ENCODE measurements around the gene SCARB1.
"Not testable (repeated sequence)": the region's sequence is repeated elsewhere in the genome, so short reads cannot be mapped to it uniquely, and the experiment has no call there.

SCARB1 gene

DNA sequence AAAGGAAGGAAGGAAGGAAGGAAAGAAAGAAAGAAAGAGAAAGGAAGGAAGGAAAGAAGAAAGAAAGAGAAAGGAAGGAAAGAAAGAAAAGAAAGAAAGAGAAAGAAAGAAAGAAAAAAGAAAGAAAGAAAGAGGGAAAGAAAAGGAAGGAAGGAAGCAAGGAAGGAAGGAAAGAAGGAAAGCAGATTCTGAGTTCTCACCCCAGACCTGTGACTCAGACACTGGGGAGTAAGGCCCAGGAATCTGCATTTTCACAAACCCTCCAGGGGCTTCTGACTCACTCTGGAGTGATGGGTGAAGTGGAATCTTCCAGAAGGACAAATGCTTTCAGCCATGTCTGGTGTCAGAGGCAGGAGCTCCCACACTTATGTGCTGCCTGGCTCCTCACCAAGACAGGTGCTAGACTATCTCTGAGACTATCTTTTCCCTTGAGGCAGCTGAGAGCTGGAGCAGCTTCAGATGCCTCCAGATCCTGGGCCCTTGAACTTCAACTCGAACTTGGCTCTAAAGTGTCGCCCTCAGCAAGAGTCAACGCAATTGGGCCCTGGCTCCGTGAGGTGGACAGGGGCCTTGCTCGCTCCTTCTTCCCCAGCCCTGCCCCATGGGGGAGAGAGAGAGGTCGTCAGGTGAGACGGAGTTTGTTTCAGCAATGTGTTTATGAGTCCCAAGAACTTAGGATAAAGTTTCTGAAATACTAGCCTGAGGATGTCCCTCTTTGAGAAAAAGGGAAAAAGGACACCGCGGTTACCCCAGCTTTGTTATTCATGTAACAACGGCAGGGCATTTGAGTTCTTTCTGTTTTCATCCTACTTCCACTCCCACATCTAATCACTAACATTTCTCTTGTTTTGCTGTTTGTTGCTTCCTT is 19.8 kb upstream of the SCARB1 start:
- DNase-seq (ENCODE audit: low spot score): no peak

DNA sequence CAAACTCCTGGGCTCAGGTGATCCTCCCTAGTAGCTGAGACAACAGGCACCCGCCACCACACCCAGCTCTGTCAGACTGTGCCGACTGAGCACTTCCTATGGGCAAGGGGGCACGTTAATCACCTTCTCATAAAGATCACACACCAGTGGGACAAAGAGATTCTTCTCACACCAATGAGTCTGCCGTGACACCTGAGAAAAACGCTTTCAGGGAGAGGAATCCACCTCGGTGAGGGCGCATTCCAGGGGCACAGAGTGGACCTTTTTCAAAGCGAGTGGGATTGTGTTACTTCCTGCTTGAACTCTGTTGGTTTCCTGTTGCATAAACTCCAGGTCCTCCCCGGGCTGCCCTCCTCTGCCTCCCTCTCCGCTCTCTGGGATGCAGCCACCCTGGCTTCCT is 17.5 kb upstream of the SCARB1 start:
- DNase-seq (ENCODE audit: low spot score): no peak

DNA sequence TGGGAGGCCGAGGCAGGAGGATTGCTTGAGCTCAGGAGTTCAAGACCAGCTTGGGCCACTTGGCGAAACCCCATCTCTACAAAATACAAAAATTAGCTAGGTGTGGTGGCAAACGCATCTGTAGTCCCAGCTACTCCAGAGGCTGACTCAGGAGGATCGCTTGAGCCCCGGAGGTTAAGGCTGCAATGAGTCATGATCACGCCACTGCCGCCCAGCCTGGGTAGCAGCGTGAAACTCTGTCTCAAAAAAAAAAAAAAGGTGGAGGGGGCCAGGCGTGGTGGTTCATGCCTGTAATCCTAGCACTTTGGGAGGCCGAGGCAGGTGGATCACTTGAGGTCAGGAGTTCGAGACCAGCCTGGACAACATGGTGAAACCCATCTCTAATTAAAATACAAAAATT is 16.7 kb upstream of the SCARB1 start:
- not testable (repeated sequence) for DNase-seq (ENCODE audit: low spot score)

DNA sequence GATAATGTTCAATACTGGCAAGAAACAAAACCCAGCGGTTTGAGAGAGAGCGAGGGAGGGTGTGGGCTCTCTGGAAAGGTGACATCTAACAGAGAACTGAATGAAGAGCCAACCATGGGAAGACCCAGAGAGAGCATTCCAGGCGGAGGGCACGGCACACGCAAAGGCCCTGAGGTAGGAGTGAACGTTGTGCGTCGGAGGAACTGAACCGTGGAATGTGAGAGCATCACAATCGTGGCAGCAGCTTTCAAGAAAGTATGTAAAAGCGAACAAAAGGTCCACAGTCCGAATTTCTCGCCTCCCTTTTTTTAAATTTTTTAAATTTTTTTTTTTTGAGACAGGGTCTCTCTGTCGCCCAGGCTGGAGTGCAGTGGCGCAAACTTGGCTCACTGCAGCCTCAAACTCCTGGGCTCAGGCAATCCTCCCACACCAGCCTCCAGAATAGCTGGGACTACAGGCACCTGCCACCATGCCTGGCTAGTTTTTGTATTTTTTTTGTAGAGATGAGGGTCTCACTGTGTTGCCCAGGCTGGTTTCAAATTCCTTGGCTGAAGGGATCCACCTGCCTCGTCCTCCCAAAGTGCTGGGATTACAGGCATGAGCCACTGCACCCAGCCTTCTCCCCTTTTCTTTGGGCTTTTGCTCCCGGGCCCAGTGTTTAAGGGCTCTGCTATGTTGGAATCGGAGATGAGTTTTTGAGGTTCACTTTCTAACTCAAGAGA is 15.3 kb upstream of the SCARB1 start:
- no peak for DNase-seq (ENCODE audit: low spot score)

DNA sequence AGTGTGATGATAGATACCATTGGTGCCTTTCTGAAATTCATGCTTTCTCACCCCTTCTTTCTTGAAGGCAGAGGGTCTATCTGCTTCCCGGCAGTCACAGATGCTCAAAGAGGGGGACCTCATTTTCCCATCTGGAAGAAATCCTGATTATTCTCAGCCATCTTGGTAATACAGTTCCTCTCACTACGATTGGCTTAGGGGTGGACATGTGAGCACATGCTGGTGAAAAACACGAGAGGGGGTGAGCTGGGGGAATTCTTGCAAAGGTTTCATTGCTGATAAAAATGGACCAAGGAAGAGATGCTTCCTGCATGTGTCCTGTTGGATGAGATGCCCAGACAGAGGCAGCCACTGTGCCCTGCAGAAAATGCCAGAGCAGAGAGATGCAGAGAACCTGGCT is 13.8 kb upstream of the SCARB1 start:
- no peak for DNase-seq (ENCODE audit: low spot score)

DNA sequence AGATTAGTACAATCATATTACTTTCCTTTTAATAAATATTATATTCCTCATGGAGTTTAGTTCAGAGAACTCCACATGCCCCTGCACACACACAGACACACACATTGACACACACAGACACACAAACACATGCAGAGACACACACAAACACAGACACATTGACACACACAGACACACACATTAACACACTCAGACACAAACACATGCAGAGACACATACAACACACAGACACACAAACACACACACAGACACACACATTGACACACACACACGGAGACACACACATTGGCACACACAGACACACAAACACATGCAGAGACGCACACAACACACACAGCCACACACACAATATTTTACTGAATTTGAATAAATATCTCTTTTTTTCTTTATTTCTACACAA is 12.5 kb upstream of the SCARB1 start:
- DNase-seq (ENCODE audit: low spot score): no peak

DNA sequence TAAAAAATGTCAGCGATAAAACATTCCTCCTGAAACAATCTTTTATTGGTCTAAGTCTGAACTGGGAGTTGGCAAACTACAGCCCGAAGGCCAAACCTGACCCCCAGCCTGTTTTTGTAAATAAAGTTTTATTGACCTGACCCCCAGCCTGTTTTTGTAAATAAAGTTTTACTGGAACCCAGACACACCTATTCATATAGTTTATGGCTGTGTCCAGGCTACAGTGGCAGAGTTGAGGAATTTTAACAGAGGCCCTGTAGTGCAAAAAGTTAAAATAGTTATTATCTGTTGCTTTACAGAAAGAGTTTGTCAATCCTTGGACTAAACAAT is 12.1 kb upstream of the SCARB1 start:
- DNase-seq (ENCODE audit: low spot score): no peak

DNA sequence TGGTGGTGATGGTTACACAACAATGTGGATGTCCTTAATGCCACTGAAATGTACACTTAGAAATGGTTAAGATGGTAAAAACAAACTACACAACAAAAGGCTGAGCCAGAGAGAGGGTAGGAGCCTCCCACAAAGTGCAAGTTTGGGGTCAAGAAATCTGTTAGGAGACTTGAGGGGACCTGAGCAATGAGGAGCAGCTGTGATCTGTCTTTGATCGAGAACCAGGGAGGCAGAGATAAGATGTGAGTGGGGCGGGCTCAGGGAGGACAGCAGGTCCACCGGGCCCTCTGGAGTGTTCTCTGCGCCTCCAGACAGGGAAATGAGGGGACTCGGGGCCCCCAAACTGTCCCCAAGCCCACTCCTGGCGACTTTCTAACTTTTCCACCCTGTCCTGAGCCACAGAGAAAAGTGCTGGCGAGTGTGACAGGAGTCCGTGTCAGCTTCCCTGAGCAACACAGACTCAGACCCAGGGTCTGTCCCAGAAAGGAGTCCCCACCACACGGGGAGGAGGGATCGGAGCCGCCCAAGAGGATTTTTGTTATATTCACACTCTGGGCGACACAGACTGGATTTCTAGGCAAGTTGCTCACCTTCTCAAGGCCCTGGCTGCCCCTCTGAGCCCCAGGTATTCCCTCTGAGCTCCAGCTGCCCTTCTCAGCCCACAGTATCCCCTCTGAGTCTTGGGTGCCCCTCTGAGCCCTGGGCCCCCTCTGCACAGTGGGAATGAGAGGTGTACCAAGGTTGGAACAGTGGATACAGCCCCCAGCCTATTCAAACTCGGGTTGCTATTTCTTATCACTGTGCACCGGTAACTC is 11.5 kb upstream of the SCARB1 start:
- no peak for DNase-seq (ENCODE audit: low spot score)

DNA sequence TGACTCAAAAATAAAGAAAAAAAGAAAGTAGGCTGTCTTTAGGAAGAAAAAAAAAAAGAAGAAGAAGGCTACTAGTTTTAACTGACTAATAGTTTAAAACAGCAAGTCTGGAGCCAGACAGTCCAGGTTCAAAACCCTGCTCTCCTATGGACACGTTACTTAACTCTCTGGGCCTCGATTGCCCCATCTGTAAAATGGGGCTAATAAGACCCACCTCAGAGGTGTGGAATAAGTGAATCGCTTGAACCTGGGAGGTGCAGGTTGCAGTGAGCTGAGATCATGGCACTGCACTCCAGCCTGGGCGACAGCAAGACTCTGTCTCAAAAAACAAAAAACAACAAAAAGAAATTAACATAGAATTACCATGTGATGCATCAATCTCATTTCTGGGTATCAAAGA is 10.5 kb upstream of the SCARB1 start:
- DNase-seq (ENCODE audit: low spot score): no peak

DNA sequence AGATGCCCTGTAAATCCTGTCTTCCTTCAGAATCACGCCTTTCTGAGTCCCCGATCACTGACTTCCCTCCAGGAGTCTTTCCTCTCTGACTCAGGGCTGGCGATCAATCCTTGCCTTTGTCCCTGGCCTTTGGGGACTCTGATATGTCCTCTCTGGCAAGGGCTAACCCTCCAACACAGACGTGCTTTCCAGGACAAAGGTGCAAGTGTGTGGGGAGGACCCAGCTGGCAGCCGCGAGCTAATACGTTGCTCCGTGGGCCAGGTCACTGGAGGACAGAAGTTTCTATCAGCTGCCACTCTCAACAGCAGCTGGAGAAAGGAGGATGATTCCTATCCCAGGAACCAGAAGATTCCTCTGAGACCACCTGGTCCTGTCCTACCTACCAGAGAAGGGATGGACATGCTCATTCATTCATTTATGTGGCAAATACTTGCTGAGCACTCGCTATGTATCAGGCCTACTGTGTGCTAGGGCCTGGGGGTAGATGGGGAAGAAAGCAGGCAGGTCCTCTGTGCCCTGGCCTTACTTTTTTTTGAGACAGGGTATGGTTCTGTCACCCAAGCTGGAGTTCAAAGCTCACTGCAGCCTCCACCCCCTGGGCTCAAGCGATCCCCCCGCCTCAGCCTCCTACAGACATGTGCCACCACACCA is 8.5 kb upstream of the SCARB1 start:
- no peak for DNase-seq (ENCODE audit: low spot score)

DNA sequence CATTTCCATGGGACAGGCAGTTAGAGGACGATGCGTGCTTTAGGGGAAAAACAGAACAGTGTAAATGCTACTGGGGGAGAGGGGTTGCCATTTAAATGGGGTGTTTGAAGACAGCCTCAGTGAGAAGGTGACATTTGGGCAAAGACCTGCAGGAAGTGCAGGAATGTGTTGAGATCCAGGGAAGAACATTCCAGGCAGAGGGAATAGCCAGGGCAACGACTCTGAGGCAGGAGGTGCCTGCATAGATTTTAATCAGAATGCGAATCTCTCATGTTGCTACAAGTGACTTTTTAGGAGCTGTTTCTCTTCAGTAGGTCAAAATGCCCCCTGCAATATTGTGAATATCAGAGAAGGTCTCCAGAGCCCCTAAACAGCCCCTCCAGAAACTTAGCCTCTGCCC is 7.6 kb upstream of the SCARB1 start:
- no peak for DNase-seq (ENCODE audit: low spot score)

DNA sequence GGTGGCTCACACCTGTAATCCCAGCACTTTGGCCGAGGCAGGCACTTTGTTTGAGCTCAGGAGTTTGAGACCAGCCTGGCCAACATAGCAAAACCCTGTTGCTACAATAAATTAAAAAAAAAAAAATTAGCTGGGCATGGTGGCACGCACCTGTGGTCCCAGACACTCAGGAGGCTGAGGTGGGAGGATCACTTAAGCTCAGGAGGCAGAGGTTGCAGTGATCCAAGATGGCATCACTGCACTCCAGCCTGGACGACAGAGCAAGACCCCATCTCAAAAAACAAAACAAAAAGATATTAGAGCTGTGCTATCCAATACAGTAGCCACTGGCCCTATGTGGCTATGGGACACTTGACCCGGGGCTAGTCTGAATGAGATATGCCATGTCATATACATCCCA is 6.9 kb upstream of the SCARB1 start:
- no peak for DNase-seq (ENCODE audit: low spot score)

DNA sequence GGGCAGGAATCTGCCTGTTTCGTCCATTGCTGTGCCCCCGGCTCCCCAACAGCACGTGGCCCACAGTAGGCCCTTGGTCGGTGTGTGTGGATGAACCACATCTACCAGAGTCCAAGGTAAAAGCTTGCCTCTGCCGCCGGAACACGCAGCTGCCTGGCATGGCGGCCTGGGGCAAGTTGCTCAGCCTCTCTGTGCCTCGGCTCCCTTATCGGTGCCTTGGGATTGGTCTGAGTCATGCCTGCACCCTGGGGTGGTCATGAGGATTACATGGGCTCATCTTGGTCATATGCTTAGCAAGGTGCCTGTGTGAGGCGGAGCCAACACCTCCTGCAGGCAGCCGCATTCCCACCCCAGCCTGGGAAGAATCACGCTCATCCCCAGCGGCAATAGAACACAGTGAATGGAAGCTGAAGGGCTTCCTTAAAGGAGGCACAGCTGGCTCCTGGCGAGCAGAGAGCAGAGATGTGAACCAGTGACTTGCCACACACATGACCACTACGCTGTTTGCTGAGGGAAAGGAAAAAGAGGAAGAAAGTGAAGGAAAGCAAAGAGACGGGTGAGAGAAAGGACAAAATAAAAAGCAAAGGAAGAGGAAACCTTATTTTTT is 5.5 kb upstream of the SCARB1 start:
- no peak for DNase-seq (ENCODE audit: low spot score)

DNA sequence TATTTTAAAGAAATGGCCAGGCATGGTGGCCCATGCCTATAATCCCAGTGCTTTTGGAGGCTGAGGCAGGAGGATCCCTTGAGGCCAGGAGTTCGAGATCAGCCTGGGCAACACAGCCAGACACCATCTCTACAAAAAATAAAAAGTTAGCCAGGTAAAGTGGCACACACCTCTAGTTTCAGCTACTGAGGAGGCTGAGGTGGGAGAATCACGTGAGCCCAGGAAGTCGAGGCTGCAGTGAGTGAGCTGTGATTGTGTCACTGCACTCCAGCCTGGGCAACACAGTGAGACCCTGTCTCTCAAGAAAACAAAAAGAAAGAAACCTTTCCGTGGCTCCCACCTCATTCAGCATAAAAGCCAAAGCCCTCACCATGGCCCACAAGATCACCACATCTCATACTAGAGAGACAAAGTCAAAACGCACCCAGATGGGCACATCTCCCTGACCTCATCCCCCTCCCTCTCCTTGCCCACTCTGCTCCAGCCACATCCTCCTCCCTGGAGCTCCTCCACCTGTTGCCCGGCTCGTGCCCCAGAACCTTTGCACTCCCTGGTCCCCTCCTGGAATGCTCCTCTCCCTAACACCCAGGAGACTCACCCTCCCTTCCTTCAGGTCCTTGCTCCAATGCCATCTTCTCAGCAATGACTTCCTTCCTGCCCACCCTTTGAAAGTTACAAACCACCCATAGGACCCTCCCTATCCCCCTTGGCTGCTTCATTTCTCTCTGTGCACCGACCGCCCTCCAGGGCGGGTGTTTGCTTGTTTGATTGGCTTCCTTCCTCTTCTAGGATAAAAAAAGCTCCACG is 4.8 kb upstream of the SCARB1 start:
- DNase-seq (ENCODE audit: low spot score): no peak

DNA sequence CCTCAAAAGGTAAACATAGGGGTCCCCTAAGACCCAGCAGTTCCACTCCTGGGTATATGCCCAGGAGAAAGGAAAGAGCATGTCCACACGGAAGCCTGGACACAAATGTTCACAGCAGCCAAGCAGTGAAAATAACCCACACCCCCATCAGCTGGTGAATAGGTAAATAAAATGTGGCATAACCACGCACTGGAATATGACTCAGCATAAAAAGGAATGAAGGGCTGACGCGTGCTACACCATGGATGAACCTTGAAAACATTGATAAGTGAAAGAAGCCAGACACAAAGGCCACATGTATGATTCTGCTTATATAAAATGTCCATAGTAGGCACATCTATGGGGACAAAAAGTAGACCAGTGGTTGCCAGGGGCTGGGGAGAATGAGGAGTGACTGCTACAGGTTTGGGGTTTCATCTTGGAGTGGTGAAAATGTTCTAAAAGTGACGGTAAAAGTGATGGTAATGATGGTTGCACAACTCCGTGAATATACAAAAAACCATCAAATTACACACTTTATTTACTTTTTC is 3.8 kb upstream of the SCARB1 start:
- DNase-seq (ENCODE audit: low spot score): no peak

DNA sequence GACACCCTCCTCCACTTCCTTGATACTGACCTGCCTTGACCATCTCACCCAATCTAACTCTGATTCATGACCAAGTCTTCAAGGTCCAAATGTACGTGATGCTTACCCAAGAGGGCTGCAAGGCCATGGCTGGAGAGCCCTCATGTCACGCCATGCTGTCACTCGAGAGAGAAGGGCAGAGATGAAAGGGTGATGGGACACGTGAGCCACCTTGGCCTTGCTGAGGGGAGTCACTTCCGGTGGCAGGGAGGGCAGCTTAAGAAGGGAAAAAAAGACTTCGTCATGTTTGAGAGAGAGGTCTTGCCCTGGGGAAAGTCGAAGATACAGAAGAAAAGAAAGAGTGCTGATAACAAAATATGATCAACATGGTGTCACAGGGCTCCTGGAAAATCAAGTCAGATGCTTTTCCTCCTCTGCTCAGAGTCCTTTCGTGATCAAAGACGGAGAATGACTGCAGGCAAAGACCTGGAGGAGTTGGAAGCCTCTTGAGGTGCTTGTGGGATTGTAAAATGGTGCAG is 3.3 kb upstream of the SCARB1 start:
- no peak for DNase-seq (ENCODE audit: low spot score)

DNA sequence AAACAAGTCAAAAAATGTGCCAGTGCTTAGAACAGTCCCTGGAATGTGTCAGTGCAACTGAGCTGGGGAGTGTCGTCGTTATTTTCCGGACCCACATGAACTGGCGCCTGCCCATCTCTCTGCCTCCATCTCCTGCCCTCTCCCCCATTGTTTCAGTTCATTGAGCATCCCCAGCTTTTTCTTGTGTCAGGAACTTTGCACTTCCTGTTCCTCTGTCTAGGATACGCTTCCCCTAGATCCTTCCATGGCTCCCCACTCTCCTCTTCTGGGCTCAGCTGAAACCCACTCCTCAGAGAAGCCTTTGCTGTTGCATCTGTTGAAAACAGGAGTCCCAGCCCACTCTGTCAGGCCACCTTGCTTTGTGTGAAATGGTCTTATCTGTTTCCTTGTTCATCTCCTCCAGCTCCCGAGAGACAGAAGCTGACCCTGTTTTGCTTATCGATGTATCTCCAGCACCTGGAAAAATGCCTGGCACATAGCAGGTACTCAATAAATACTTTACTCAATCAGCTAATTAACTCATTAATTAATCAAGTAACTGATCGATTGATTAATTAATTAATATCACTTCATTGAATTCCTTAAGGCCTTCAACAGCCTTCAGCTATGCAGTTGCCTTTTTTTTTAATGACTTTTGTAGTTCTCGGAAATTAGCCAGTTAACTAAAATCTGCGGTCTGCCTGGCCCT is 2.7 kb upstream of the SCARB1 start:
- no peak for DNase-seq (ENCODE audit: low spot score)

DNA sequence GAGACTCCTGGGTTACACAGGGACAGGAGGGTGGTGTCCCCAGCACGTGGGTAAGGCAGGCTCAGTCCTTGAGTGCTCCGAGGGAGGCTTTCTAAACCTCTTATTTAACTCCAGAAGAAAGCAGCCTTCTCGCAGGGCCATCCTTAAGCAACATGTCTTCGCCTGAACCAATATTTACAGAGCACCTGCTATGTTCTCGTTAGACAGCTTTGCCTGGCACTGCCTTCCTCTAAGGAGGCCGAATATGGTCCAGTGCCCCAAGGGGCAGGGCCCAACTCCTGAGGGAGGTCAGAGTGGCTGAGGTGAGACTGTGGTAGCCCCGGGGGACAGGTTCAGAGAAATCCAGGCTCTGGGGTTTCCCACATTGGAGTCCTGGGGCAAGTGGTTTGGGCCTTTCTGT is 2.1 kb upstream of the SCARB1 start:
- DNase-seq (ENCODE audit: low spot score): no peak

DNA sequence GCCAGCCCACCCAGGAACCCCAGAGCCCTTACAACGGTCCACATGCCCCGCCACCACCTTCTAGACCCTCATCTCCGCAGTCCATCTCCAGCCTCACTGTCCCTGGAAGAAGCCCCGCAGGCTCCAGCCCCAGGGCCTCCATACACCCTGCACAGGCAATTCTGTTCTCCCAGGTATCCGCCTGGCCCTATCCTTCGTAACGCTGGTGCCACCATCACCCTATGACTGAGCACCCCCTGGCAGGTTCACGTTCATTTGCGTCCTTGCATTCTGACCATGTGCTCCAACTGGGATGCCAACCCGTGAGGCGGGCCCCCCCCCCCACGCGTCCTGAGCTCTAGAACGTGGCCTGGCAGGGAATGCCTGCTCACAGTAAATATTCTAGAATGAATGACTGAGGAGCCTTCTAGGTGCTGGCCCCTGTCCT is 675 bp upstream of the SCARB1 start:
- DNase-seq (ENCODE audit: low spot score): no peak

Data from HuH-7.5 (cell line).